ENCODE results near the gene WDR75.

- TF ChIP-seq POLR2A (IDR thresholded peaks at IDR 0.05; ENCODE audit: low read depth, low read length): no peak
- no peak for TF ChIP-seq POLR2AphosphoS5 (IDR thresholded peaks at IDR 0.05; ENCODE audit: low read depth, low read length)
- no peak for TF ChIP-seq POU2F2 (IDR thresholded peaks at IDR 0.05; ENCODE audit: low read depth, low read length)
Measured at GRCh38 chr2:189444322-189444721, 3.0 kb downstream of the WDR75 start.
